Endothelial cell of umbilical vein (primary cell): Measurements from ENCODE around the gene SPAG8. TPM values are rescaled to one million over a fixed set of nuclear protein-coding genes. Genes with fewer than 3 reads are reported as not detected.

Source experiments
- BruUV-seq: library from RNA; stranded (reverse); fragments of 400-500 nt; replicated peaks from 2 replicates; lab custom pipeline; 2021; lab: Mats Ljungman, UMichigan
- CTCF ChIA-PET: fragments of 300-600, 350-600 bp; sonication (Branson Sonifier 250); formaldehyde crosslinking; loops from one replicate; lab custom pipeline; 2021; ENCODE audit warnings: antibody characterized with exemption, inconsistent platforms; lab: Charles Lee
- POLR2A ChIA-PET: fragments of 300-600, 350-600 bp; sonication (Branson Sonifier 250); formaldehyde crosslinking; loops from one replicate; lab custom pipeline; 2021; ENCODE audit warnings: antibody characterized with exemption, inconsistent platforms; lab: Charles Lee
- DNase-seq: peaks from one replicate; pipeline ENCODE4 v3.0.0-alpha.2; 2011; ENCODE audit warnings: low read depth, low spot score
- FAIRE-seq: peaks from 2 replicates; lab custom pipeline; 2011; peaks lifted over from hg19 to GRCh38; lab: Jason Lieb, UNC
- H2AFZ ChIP-seq: 2 replicates; pipeline ENCODE4 v1.6.0; 2012; ENCODE audit warnings: low read depth, low read length, control low read depth, inconsistent platforms
- H3K27ac ChIP-seq: 2 replicates; pipeline ENCODE4 v1.5.1; 2011; ENCODE audit warnings: low read depth, mild to moderate bottlenecking, control low read depth, low read length, moderate library complexity; ENCODE audit not compliant: insufficient read depth
- H3K27me3 ChIP-seq, 2 experiments: 2 replicates each; pipeline versions ENCODE4 v1.6.0 to v1.6.1; 2011; ENCODE audit warnings: low read length in 2 of 2, mixed read lengths in 1 of 2; ENCODE audit not compliant: control insufficient read depth in 2 of 2, insufficient read depth in 2 of 2
- H3K36me3 ChIP-seq, 2 experiments: 2 replicates in 1 of 2; 3 replicates in 1 of 2; pipeline ENCODE4 v1.5.1; 2011; ENCODE audit warnings: low read length in 2 of 2, mild to moderate bottlenecking in 1 of 2, moderate library complexity in 1 of 2; ENCODE audit not compliant: control insufficient read depth in 2 of 2, insufficient read depth in 2 of 2; ENCODE audit errors: extremely low read depth in 1 of 2
- H3K4me1 ChIP-seq: 3 replicates; pipeline ENCODE4 v1.5.1; 2011; ENCODE audit warnings: mild to moderate bottlenecking, low read length; ENCODE audit not compliant: control insufficient read depth, insufficient read depth; ENCODE audit errors: extremely low read depth
- H3K4me2 ChIP-seq: 2 replicates; pipeline ENCODE4 v1.6.1; 2011; ENCODE audit warnings: low read length, control low read depth, mixed read lengths; ENCODE audit not compliant: insufficient read depth
- H3K4me3 ChIP-seq, 3 experiments: fragments of 200-600 bp in 1 of 3; sonication (generic), shearing (Covaris generic) in 1 of 3; replicated peaks in 1 of 3; 2 replicates each; pipeline ENCODE4 v1.5.1; 2011 to 2016; ENCODE audit warnings: control low read depth in 3 of 3, low read length in 3 of 3, mild to moderate bottlenecking in 2 of 3, inconsistent platforms in 1 of 3, low read depth in 1 of 3, moderate library complexity in 1 of 3; ENCODE audit not compliant: insufficient read depth in 1 of 3
- H3K79me2 ChIP-seq: 2 replicates; pipeline ENCODE4 v1.6.0; 2012; ENCODE audit warnings: low read length, inconsistent platforms; ENCODE audit not compliant: control insufficient read depth, insufficient read depth
- H3K9ac ChIP-seq: replicated peaks from 2 replicates; pipeline ENCODE3; 2011; ENCODE audit warnings: low read length, control low read depth; ENCODE audit not compliant: insufficient read depth; ENCODE audit errors: extremely low read depth
- H3K9me1 ChIP-seq: replicated peaks from 3 replicates; pipeline ENCODE4 v1.6.0; 2011; ENCODE audit warnings: mild to moderate bottlenecking, low read length; ENCODE audit not compliant: control insufficient read depth, insufficient read depth; ENCODE audit errors: extremely low read depth
- H3K9me3 ChIP-seq: replicated peaks from 2 replicates; pipeline ENCODE4 v1.5.1; 2012; ENCODE audit warnings: low read length, inconsistent platforms; ENCODE audit not compliant: control insufficient read depth, insufficient read depth
- H4K20me1 ChIP-seq: replicated peaks from 2 replicates; pipeline ENCODE3; 2011; ENCODE audit warnings: mild to moderate bottlenecking, low read length; ENCODE audit not compliant: control insufficient read depth, insufficient read depth; ENCODE audit errors: extremely low read depth
- CTCF ChIP-seq, 2 donors: IDR thresholded peaks; 1 replicate in 1 of 2; 2 replicates in 1 of 2; pipeline ENCODE4 v1.5.1; 2011; ENCODE audit warnings: low read length in 2 of 2, mild to moderate bottlenecking in 2 of 2, moderate library complexity in 2 of 2, control low read depth in 1 of 2, inconsistent platforms in 1 of 2, low read depth in 1 of 2; ENCODE audit not compliant: insufficient read depth in 1 of 2; ENCODE audit errors: extremely low read depth in 1 of 2
- EZH2 ChIP-seq: IDR thresholded peaks from 2 replicates; pipeline ENCODE4 v1.6.1; 2012; ENCODE audit warnings: borderline replicate concordance, low read depth, mild to moderate bottlenecking, moderate library complexity, low read length, inconsistent platforms; ENCODE audit not compliant: severe bottlenecking
- GATA2 ChIP-seq: IDR thresholded peaks from 2 replicates; pipeline ENCODE4 v1.7.0; 2011; ENCODE audit warnings: low read depth, mild to moderate bottlenecking, moderate library complexity, mixed read lengths, low read length; ENCODE audit not compliant: insufficient read length, insufficient read depth
- JUN ChIP-seq: IDR thresholded peaks from 2 replicates; pipeline ENCODE4 v1.6.1; 2011; ENCODE audit warnings: borderline replicate concordance, low read depth; ENCODE audit not compliant: insufficient read length, insufficient read depth
- MAX ChIP-seq: IDR thresholded peaks from 2 replicates; pipeline ENCODE4 v1.6.1; 2011; ENCODE audit not compliant: insufficient read depth, insufficient read length
- MYC ChIP-seq: IDR thresholded peaks from one replicate; pipeline ENCODE4 v1.6.1; 2011; ENCODE audit warnings: mild to moderate bottlenecking, low read depth, low read length
- POLR2A ChIP-seq: IDR thresholded peaks from 2 replicates; pipeline ENCODE4 v1.6.1; 2012; ENCODE audit warnings: low read depth, mild to moderate bottlenecking, control low read depth, low read length
- POLR2AphosphoS5 ChIP-seq: IDR thresholded peaks from 2 replicates; pipeline ENCODE4 v1.6.1; 2012; ENCODE audit warnings: low read depth, mild to moderate bottlenecking, control low read depth, low read length, moderate library complexity; ENCODE audit not compliant: insufficient read depth
- dilution Hi-C: fragments of 300-500 bp; cut with MboI; formaldehyde crosslinking; loops from one replicate; pipeline ENCODE4 v1.15.0; 2019; ENCODE audit warnings: low sequenced_read_pairs; ENCODE audit not compliant: extremely low pct_ligation_motif_present
- intact Hi-C: fragments of 100-400 bp; cut with micrococcal nuclease; formaldehyde crosslinking; loops from one replicate; pipeline ENCODE4 v1.10.0; 2022
- polyA plus RNA-seq, 4 experiments: library from polyadenylated mRNA; depleted of rRNA in 3 of 4; stranded (reverse) in 3 of 4; unstranded in 1 of 4; fragments of >200 nt; gene quantifications; 2 replicates each; pipeline versions ENCODE4 v1.2.1 to v1.2.3, GENCODE V29; 2011 to 2012; ENCODE audit warnings: missing spikeins in 1 of 4
- total RNA-seq: library from RNA; stranded (reverse); gene quantifications from 2 replicates; pipeline ENCODE4 v1.2.3, GENCODE V29; 2021

Gene SPAG8
- total and polyA plus RNA-seq, 2 donors (not counting 3 experiments of a cell fraction or from before 2014, with no cell fraction given), result 0.21 to 0.69 TPM

- dilution Hi-C loops (no loop called here), intact Hi-C loops (no loop called here)
- no peak overlapping the region for H3K4me2 ChIP-seq
- H3K79me2 ChIP-seq, result no peaks in the 10 kb centered on the region
- ChIA-PET CTCF (interaction anchor here (1.2 to 2.5 kb wide), 4 partner anchors 17 to 114 kb away, joined by 3 to 13 read pairs (median 4); no protein-coding TSS in a partner anchor), POLR2A (no interaction called here)
- no peak overlapping the region for H3K4me3 ChIP-seq
- H3K9me1 ChIP-seq, result no peaks in the 10 kb centered on the region
- no peaks in the 10 kb centered on the region for H4K20me1 ChIP-seq
- DNase-seq (no peak), FAIRE-seq (no peak)
- no peak overlapping the region for H3K27ac ChIP-seq
- no TSS peak for BruUV-seq
- H2AFZ ChIP-seq, result no peak overlapping the region
- no peak overlapping the region for H3K9ac ChIP-seq
- no peaks in the 10 kb centered on the region for H3K36me3 ChIP-seq
- H3K4me1 ChIP-seq, result peaks cover 9% of the 10 kb centered on the region
- H3K9me3 ChIP-seq, result no peaks in the 10 kb centered on the region
- H3K27me3 ChIP-seq, result no peaks in the 10 kb centered on the region
- no peak for TF ChIP-seq EZH2
- no peak for TF ChIP-seq CTCF (IDR thresholded peaks at IDR 0.05; ENCODE audit: extremely low read depth in 1 of 2, insufficient read depth in 1 of 2, low read depth in 1 of 2, low read length in 2 of 2)
- no peak for TF ChIP-seq MYC
- no peak for TF ChIP-seq POLR2A
- TF ChIP-seq POLR2AphosphoS5, result no peak
- no peak for TF ChIP-seq MAX
- no peak for TF ChIP-seq GATA2
- TF ChIP-seq JUN, result no peak
These were observed 19.0 kb upstream of the SPAG8 start for GRCh38 chr9:35831040-35831439.
